ENCODE measurements around the gene SLC16A10.

DNA sequence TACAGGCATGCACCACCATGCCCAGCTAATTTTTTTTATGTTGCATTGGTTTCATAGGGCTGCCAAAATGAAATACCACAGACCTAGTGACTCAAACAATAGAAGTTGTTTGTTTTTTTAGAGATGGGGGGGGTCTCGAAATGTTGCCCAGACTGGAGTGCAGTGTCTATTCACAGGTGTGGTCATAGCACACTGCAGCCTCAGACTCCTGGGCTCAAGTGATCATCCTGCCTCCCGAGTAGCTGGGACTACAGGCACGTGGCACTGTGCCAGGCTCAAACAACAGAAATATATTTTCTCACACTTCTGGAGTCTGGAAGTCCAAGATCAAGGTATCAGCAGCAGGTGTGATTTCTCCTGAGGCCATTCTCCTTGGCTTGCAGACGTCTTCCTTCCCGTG lies 6.6 kb upstream of the SLC16A10 start:
- no peak for TF ChIP-seq EZH2phosphoT487 (IDR thresholded peaks at IDR 0.05; ENCODE audit: unreplicated experiment)
- TF ChIP-seq POLR2AphosphoS5 (IDR thresholded peaks at IDR 0.05; ENCODE audit: low read depth), result no peak
- TF ChIP-seq, protein P1, sequence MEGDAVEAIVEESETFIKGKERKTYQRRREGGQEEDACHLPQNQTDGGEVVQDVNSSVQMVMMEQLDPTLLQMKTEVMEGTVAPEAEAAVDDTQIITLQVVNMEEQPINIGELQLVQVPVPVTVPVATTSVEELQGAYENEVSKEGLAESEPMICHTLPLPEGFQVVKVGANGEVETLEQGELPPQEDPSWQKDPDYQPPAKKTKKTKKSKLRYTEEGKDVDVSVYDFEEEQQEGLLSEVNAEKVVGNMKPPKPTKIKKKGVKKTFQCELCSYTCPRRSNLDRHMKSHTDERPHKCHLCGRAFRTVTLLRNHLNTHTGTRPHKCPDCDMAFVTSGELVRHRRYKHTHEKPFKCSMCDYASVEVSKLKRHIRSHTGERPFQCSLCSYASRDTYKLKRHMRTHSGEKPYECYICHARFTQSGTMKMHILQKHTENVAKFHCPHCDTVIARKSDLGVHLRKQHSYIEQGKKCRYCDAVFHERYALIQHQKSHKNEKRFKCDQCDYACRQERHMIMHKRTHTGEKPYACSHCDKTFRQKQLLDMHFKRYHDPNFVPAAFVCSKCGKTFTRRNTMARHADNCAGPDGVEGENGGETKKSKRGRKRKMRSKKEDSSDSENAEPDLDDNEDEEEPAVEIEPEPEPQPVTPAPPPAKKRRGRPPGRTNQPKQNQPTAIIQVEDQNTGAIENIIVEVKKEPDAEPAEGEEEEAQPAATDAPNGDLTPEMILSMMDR (conservative IDR thresholded peaks at IDR 0.05; ENCODE audit: low read depth in 2 of 2), result no peak
- TF ChIP-seq JUNB (IDR thresholded peaks at IDR 0.05; ENCODE audit: unreplicated experiment), result no peak
- no peak for TF ChIP-seq EZH2 (IDR thresholded peaks at IDR 0.05; ENCODE audit: low read depth, unreplicated experiment)
- TF ChIP-seq, protein P2, sequence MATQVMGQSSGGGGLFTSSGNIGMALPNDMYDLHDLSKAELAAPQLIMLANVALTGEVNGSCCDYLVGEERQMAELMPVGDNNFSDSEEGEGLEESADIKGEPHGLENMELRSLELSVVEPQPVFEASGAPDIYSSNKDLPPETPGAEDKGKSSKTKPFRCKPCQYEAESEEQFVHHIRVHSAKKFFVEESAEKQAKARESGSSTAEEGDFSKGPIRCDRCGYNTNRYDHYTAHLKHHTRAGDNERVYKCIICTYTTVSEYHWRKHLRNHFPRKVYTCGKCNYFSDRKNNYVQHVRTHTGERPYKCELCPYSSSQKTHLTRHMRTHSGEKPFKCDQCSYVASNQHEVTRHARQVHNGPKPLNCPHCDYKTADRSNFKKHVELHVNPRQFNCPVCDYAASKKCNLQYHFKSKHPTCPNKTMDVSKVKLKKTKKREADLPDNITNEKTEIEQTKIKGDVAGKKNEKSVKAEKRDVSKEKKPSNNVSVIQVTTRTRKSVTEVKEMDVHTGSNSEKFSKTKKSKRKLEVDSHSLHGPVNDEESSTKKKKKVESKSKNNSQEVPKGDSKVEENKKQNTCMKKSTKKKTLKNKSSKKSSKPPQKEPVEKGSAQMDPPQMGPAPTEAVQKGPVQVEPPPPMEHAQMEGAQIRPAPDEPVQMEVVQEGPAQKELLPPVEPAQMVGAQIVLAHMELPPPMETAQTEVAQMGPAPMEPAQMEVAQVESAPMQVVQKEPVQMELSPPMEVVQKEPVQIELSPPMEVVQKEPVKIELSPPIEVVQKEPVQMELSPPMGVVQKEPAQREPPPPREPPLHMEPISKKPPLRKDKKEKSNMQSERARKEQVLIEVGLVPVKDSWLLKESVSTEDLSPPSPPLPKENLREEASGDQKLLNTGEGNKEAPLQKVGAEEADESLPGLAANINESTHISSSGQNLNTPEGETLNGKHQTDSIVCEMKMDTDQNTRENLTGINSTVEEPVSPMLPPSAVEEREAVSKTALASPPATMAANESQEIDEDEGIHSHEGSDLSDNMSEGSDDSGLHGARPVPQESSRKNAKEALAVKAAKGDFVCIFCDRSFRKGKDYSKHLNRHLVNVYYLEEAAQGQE (IDR thresholded peaks at IDR 0.05; ENCODE audit: unreplicated experiment), result no peak
- no peak for TF ChIP-seq CREB1 (CRISPR knock-in tag; IDR thresholded peaks at IDR 0.05; ENCODE audit: low read depth)
- TF ChIP-seq STAT1 (IDR thresholded peaks at IDR 0.05; ENCODE audit: unreplicated experiment), result no peak
- TF ChIP-seq, protein P3, sequence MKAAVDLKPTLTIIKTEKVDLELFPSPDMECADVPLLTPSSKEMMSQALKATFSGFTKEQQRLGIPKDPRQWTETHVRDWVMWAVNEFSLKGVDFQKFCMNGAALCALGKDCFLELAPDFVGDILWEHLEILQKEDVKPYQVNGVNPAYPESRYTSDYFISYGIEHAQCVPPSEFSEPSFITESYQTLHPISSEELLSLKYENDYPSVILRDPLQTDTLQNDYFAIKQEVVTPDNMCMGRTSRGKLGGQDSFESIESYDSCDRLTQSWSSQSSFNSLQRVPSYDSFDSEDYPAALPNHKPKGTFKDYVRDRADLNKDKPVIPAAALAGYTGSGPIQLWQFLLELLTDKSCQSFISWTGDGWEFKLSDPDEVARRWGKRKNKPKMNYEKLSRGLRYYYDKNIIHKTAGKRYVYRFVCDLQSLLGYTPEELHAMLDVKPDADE (IDR thresholded peaks at IDR 0.05), result no peak
- TF ChIP-seq ZNF331 (CRISPR knock-in tag; IDR thresholded peaks at IDR 0.05; ENCODE audit: low read depth), result no peak
- no peak for TF ChIP-seq NANOG (IDR thresholded peaks at IDR 0.05; ENCODE audit: borderline replicate concordance)
- TF ChIP-seq ZNF114 (CRISPR knock-in tag; IDR thresholded peaks at IDR 0.05), result no peak

Data from GM23338 (cell line).